ENCODE measurements around the gene CFAP251. TPM values are rescaled to one million over a fixed set of nuclear protein-coding genes. Genes with fewer than 3 reads are reported as not detected.

The CFAP251 gene
- total and polyA plus RNA-seq, 8 donors = 0.29 to 2.8 (median 1.2) TPM; not detected in 2

GRCh38 chr12:121893961-121894460 is 24.4 kb upstream of the CFAP251 start:
- H3K36me3 ChIP-seq = peaks cover 28 to 70% (median 63%) of the 10 kb centered on the region in 4 donors
- peak overlapping the region in 1 of 4 donors; percentile 3 for H3K4me3 ChIP-seq
- H3K9me3 ChIP-seq = no peaks in the 10 kb centered on the region
- peak overlapping the region; percentile 42 to 68 (median 50) for H3K27ac ChIP-seq
- DNase-seq = peak; percentile 40 to 84
- H3K27me3 ChIP-seq = no peaks in the 10 kb centered on the region
- TF ChIP-seq EP300 (IDR thresholded peaks at IDR 0.05) (no peak), POLR2AphosphoS5 (IDR thresholded peaks at IDR 0.05) (no peak), POLR2A (IDR thresholded peaks at IDR 0.05) (no peak)
- TF ChIP-seq, protein P1, sequence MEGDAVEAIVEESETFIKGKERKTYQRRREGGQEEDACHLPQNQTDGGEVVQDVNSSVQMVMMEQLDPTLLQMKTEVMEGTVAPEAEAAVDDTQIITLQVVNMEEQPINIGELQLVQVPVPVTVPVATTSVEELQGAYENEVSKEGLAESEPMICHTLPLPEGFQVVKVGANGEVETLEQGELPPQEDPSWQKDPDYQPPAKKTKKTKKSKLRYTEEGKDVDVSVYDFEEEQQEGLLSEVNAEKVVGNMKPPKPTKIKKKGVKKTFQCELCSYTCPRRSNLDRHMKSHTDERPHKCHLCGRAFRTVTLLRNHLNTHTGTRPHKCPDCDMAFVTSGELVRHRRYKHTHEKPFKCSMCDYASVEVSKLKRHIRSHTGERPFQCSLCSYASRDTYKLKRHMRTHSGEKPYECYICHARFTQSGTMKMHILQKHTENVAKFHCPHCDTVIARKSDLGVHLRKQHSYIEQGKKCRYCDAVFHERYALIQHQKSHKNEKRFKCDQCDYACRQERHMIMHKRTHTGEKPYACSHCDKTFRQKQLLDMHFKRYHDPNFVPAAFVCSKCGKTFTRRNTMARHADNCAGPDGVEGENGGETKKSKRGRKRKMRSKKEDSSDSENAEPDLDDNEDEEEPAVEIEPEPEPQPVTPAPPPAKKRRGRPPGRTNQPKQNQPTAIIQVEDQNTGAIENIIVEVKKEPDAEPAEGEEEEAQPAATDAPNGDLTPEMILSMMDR (IDR thresholded peaks at IDR 0.05) = no peak
- H3K4me1 ChIP-seq = peaks cover 33 to 58% (median 52%) of the 10 kb centered on the region in 4 donors
- intact Hi-C loops (cut with DNase I; ENCODE audit: low total_unique reads) = no loop called here
- 12 to 25% (median 20%) methylated on average over 1 of the region's 1 CpG for WGBS, 5 donors

DNA sequence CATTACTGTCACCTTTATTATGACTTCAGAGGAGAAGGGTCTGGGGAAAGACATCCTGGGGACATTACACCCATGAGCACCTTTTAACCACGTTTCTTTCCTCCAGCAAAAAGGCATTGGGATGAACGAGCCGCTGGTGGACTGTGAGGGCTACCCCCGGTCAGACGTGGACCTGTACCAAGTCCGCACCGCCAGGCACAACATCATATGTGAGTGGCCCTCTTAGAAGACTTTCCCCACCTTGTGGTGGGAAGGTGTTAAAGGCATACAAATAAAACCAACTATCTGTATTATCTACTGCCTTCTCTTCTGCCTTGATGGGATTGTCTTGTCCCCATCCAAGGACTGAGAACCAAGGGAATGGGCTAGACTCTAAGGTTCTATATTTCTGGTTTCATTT is 23.8 kb upstream of the CFAP251 start:
- H3K4me3 ChIP-seq = no peak overlapping the region
- no peaks in the 10 kb centered on the region for H3K27me3 ChIP-seq
- H3K4me1 ChIP-seq = peaks cover 29 to 52% (median 46%) of the 10 kb centered on the region in 4 donors
- peaks cover 34 to 76% (median 70%) of the 10 kb centered on the region in 4 donors for H3K36me3 ChIP-seq
- intact Hi-C loops (cut with DNase I; ENCODE audit: low total_unique reads) = no loop called here
- WGBS, 5 donors = 55 to 65% (median 59%) methylated on average over 7 of the region's 7 CpGs
- peak overlapping the region in 4 of 5 donors; percentile 31 to 68 (median 45) for H3K27ac ChIP-seq
- TF ChIP-seq POLR2AphosphoS5 (IDR thresholded peaks at IDR 0.05) (no peak), POLR2A (IDR thresholded peaks at IDR 0.05) (no peak), EP300 (IDR thresholded peaks at IDR 0.05) (no peak)
- TF ChIP-seq, protein P1 (IDR thresholded peaks at IDR 0.05) = no peak
- no peaks in the 10 kb centered on the region for H3K9me3 ChIP-seq
- peak in 1 of 2 donors; percentile 65 for DNase-seq

- Histone ChIP-seq H3K27me3 (no peaks in the 10 kb centered on the region), H3K27ac (no peak overlapping the region), H3K9me3 (no peaks in the 10 kb centered on the region), H3K4me3 (no peak overlapping the region), H3K4me1 (peaks cover 12 to 18% (median 15%) of the 10 kb centered on the region in 4 donors), H3K36me3 (peaks cover 69 to 90% (median 88%) of the 10 kb centered on the region in 4 donors)
- no peak for TF ChIP-seq POLR2AphosphoS5 (IDR thresholded peaks at IDR 0.05)
- TF ChIP-seq, protein P1 (IDR thresholded peaks at IDR 0.05) = no peak
- no peak for TF ChIP-seq EP300 (IDR thresholded peaks at IDR 0.05)
- no peak for TF ChIP-seq POLR2A (IDR thresholded peaks at IDR 0.05)
- WGBS, 5 donors = 66 to 100% (median 93%) methylated on average over 4 to 5 of the region's 5 CpGs
- intact Hi-C loops (cut with DNase I; ENCODE audit: low total_unique reads) = no loop called here
- DNase-seq = no peak
Observed at GRCh38 chr12:121898287-121898686, 20.1 kb upstream of the CFAP251 start.

GRCh38 chr12:121899590-121899989 is 18.8 kb upstream of the CFAP251 start:
- no peaks in the 10 kb centered on the region for H3K9me3 ChIP-seq
- 93 to 96% (median 94%) methylated on average over 12 to 14 of the region's 14 CpGs for WGBS, 5 donors
- no peaks in the 10 kb centered on the region for H3K27me3 ChIP-seq
- H3K4me3 ChIP-seq = no peak overlapping the region
- no peak for DNase-seq
- intact Hi-C loops (cut with DNase I; ENCODE audit: low total_unique reads) = no loop called here
- peaks cover under 1 to 5% (median 2%) of the 10 kb centered on the region in 4 donors for H3K4me1 ChIP-seq
- H3K27ac ChIP-seq = no peak overlapping the region
- TF ChIP-seq POLR2AphosphoS5 (IDR thresholded peaks at IDR 0.05) (no peak), POLR2A (IDR thresholded peaks at IDR 0.05) (no peak), EP300 (IDR thresholded peaks at IDR 0.05) (no peak)
- TF ChIP-seq, protein P1 (IDR thresholded peaks at IDR 0.05) = no peak
- H3K36me3 ChIP-seq = peaks cover 76 to 100% (median 99%) of the 10 kb centered on the region in 4 donors

All from stomach (tissue), 9 donors.